CD4-positive, alpha-beta T cell treated with Interleukin-21 for 1 hour (primary cell): ENCODE results near the gene FRMD3.
"Not testable (repeated sequence)": the region's sequence is repeated elsewhere in the genome, so short reads cannot be mapped to it uniquely, and the experiment has no call there.

Source experiments
- DNase-seq: peaks from one replicate; pipeline ENCODE4 v3.0.0-alpha.2; 2020

Gene FRMD3

GRCh38 chr9:83521011-83521410, 17.2 kb downstream of the FRMD3 start:
- DNase-seq = no peak

- no peak for DNase-seq
Observed at GRCh38 chr9:83520292-83520691, 17.9 kb downstream of the FRMD3 start.

- not testable (repeated sequence) for DNase-seq
Observed at GRCh38 chr9:83517980-83518379, 20.2 kb downstream of the FRMD3 start.

- DNase-seq = no peak
Observed at GRCh38 chr9:83514767-83515166, 23.4 kb downstream of the FRMD3 start.

- DNase-seq = no peak
Observed at GRCh38 chr9:83512621-83513020, 25.6 kb downstream of the FRMD3 start.

GRCh38 chr9:83511051-83511450, 27.1 kb downstream of the FRMD3 start:
- DNase-seq = peak; percentile 0

- DNase-seq = no peak
Observed at GRCh38 chr9:83509402-83509801, 28.8 kb downstream of the FRMD3 start.

- DNase-seq = peak; percentile 12
Observed at GRCh38 chr9:83508067-83508466, 30.1 kb downstream of the FRMD3 start.

GRCh38 chr9:83505282-83505681, 32.9 kb downstream of the FRMD3 start:
- no peak for DNase-seq

- no peak for DNase-seq
Observed at GRCh38 chr9:83503866-83504265, 34.3 kb downstream of the FRMD3 start.

GRCh38 chr9:83501565-83501964, 36.6 kb downstream of the FRMD3 start:
- DNase-seq = no peak

GRCh38 chr9:83497441-83497840, 40.8 kb downstream of the FRMD3 start:
- no peak for DNase-seq

- no peak for DNase-seq
Observed at GRCh38 chr9:83491995-83492394, 46.2 kb downstream of the FRMD3 start.

GRCh38 chr9:83491413-83491812, 46.8 kb downstream of the FRMD3 start:
- no peak for DNase-seq

- DNase-seq = no peak
Observed at GRCh38 chr9:83489961-83490360, 48.2 kb downstream of the FRMD3 start.

GRCh38 chr9:83484990-83485389, 53.2 kb downstream of the FRMD3 start:
- no peak for DNase-seq

GRCh38 chr9:83483223-83483622, 55.0 kb downstream of the FRMD3 start:
- no peak for DNase-seq

GRCh38 chr9:83479765-83480164, 58.4 kb downstream of the FRMD3 start:
- DNase-seq = no peak

- no peak for DNase-seq
Observed at GRCh38 chr9:83477571-83477970, 60.6 kb downstream of the FRMD3 start.

- no peak for DNase-seq
Observed at GRCh38 chr9:83477120-83477519, 61.1 kb downstream of the FRMD3 start.

- no peak for DNase-seq
Observed at GRCh38 chr9:83476513-83476912, 61.7 kb downstream of the FRMD3 start.

- no peak for DNase-seq
Observed at GRCh38 chr9:83475741-83476140, 62.5 kb downstream of the FRMD3 start.

- DNase-seq = no peak
Observed at GRCh38 chr9:83474631-83475030, 63.6 kb downstream of the FRMD3 start.

- DNase-seq = no peak
Observed at GRCh38 chr9:83473488-83473971, 64.7 kb downstream of the FRMD3 start.

- no peak for DNase-seq
Observed at GRCh38 chr9:83472764-83473163, 65.4 kb downstream of the FRMD3 start.

GRCh38 chr9:83472221-83472665, 66.0 kb downstream of the FRMD3 start:
- no peak for DNase-seq
